Measurements from ENCODE around the gene NR3C2.

NR3C2 gene

GRCh38 chr4:148094149-148094548, 348.1 kb downstream of the NR3C2 start:
- no peak for DNase-seq (ENCODE audit: low read depth)
- TF ChIP-seq CTCF (IDR thresholded peaks at IDR 0.05; ENCODE audit: low read depth, low read length, missing control alignments) = no peak
- no peak overlapping the region for H3K4me3 ChIP-seq (ENCODE audit: low read depth, low read length)
- in situ Hi-C loops (cut with HindIII; ENCODE audit: low sequenced_read_pairs) = no loop called here

- no peak for TF ChIP-seq CTCF (IDR thresholded peaks at IDR 0.05; ENCODE audit: low read depth, low read length, missing control alignments)
- H3K4me3 ChIP-seq (ENCODE audit: low read depth, low read length) = no peak overlapping the region
- DNase-seq (ENCODE audit: low read depth) = no peak
- in situ Hi-C loops (cut with HindIII; ENCODE audit: low sequenced_read_pairs) = no loop called here
These were observed 349.1 kb downstream of the NR3C2 start for GRCh38 chr4:148093065-148093464.

- DNase-seq (ENCODE audit: low read depth) = no peak
- in situ Hi-C loops (cut with HindIII; ENCODE audit: low sequenced_read_pairs) = no loop called here
- no peak overlapping the region for H3K4me3 ChIP-seq (ENCODE audit: low read depth, low read length)
- TF ChIP-seq CTCF (IDR thresholded peaks at IDR 0.05; ENCODE audit: low read depth, low read length, missing control alignments) = no peak
These were observed 349.7 kb downstream of the NR3C2 start for GRCh38 chr4:148092316-148093014.

GRCh38 chr4:148091896-148092295, 350.3 kb downstream of the NR3C2 start:
- no peak for TF ChIP-seq CTCF (IDR thresholded peaks at IDR 0.05; ENCODE audit: low read depth, low read length, missing control alignments)
- H3K4me3 ChIP-seq (ENCODE audit: low read depth, low read length) = no peak overlapping the region
- no peak for DNase-seq (ENCODE audit: low read depth)
- in situ Hi-C loops (cut with HindIII; ENCODE audit: low sequenced_read_pairs) = no loop called here

GRCh38 chr4:148090503-148091476, 351.4 kb downstream of the NR3C2 start:
- TF ChIP-seq CTCF (IDR thresholded peaks at IDR 0.05; ENCODE audit: low read depth, low read length, missing control alignments) = no peak
- no peak for DNase-seq (ENCODE audit: low read depth)
- in situ Hi-C loops (cut with HindIII; ENCODE audit: low sequenced_read_pairs) = no loop called here
- no peak overlapping the region for H3K4me3 ChIP-seq (ENCODE audit: low read depth, low read length)

GRCh38 chr4:148090029-148090428, 352.2 kb downstream of the NR3C2 start:
- TF ChIP-seq CTCF (IDR thresholded peaks at IDR 0.05; ENCODE audit: low read depth, low read length, missing control alignments) = no peak
- DNase-seq (ENCODE audit: low read depth) = no peak
- H3K4me3 ChIP-seq (ENCODE audit: low read depth, low read length) = no peak overlapping the region
- in situ Hi-C loops (cut with HindIII; ENCODE audit: low sequenced_read_pairs) = no loop called here

Measured in astrocyte of the cerebellum (primary cell).